K562 (cell line): Measurements from ENCODE around the gene KRT76. TPM values are rescaled to one million over a fixed set of nuclear protein-coding genes. Genes with fewer than 3 reads are reported as not detected.

Source experiments
- ATAC-seq: fragments of 200-7000 bp; cut with Tn5 transposase; 3 replicates; pipeline ENCODE4 v1.9.1; 2020; ENCODE audit warnings: moderate library complexity
- BruUV-seq: library from RNA; stranded (reverse); fragments of 400-500 nt; replicated peaks from 2 replicates; lab custom pipeline; 2021; lab: Mats Ljungman, UMichigan
- CTCF ChIA-PET: fragments of 300-600 bp; formaldehyde crosslinking; extraction: SDS; loops from one replicate; lab custom pipeline; 2021; ENCODE audit warnings: low intra/inter-chr PET ratio; lab: Yijun Ruan, JAX
- POLR2A ChIA-PET: fragments of 300-600, 350-650 bp; sonication (Branson Sonifier 250); formaldehyde crosslinking; extraction: SDS; loops from one replicate; lab custom pipeline; 2021; ENCODE audit warnings: antibody characterized with exemption, inconsistent platforms; lab: Yijun Ruan, JAX
- DNase-seq, 4 experiments: peaks; one replicate each; pipeline versions ENCODE4 v3.0.0 to v3.0.0-alpha.2; 2011 to 2018; ENCODE audit warnings: low spot score in 3 of 4, mixed read lengths in 3 of 4; ENCODE audit errors: extremely low read depth in 1 of 4
- FAIRE-seq: peaks from 2 replicates; lab custom pipeline; 2011; peaks lifted over from hg19 to GRCh38; lab: Jason Lieb, UNC
- H2AFZ ChIP-seq: 2 replicates; pipeline ENCODE4 v1.6.0; 2011; ENCODE audit warnings: low read depth, low read length, control low read depth, inconsistent platforms
- H3K27ac ChIP-seq: fragments of 200-600 bp; 3 replicates; pipeline ENCODE4 v1.8.0; 2011; ENCODE audit warnings: low read depth, mild to moderate bottlenecking, control low read depth, inconsistent platforms, low read length, moderate library complexity, mixed read lengths; ENCODE audit errors: extremely low read depth
- H3K27me3 ChIP-seq, 2 experiments: fragments of 300-600 bp in 1 of 2; 2 replicates in 1 of 2; 3 replicates in 1 of 2; pipeline versions ENCODE4 v1.6.0 to v1.8.0; 2011; ENCODE audit warnings: inconsistent platforms in 2 of 2, low read length in 2 of 2, mild to moderate bottlenecking in 1 of 2, mixed read lengths in 1 of 2, moderate library complexity in 1 of 2; ENCODE audit not compliant: control insufficient read depth in 2 of 2, insufficient read depth in 2 of 2
- H3K36me3 ChIP-seq: fragments of 300-600 bp; 3 replicates; pipeline ENCODE4 v1.8.0; 2011; ENCODE audit warnings: mild to moderate bottlenecking, low read length, inconsistent platforms; ENCODE audit not compliant: control insufficient read depth, insufficient read depth
- H3K4me1 ChIP-seq, 2 experiments: fragments of 200-600 bp in 1 of 2; replicated peaks in 1 of 2; 2 replicates in 1 of 2; 3 replicates in 1 of 2; pipeline versions ENCODE4 v1.5.1 to v1.8.0; 2011; ENCODE audit warnings: inconsistent platforms in 2 of 2, low read length in 2 of 2, mild to moderate bottlenecking in 1 of 2, mixed read lengths in 1 of 2, moderate library complexity in 1 of 2; ENCODE audit not compliant: control insufficient read depth in 2 of 2, insufficient read depth in 2 of 2
- H3K4me2 ChIP-seq: 2 replicates; pipeline ENCODE4 v1.6.1; 2011; ENCODE audit warnings: low read length, control low read depth, inconsistent platforms, mixed read lengths; ENCODE audit not compliant: insufficient read depth
- H3K4me3 ChIP-seq: fragments of 200-600 bp; sonication (generic), shearing (Covaris generic); 2 replicates; pipeline ENCODE4 v1.5.1; 2016; ENCODE audit warnings: control low read depth, inconsistent platforms
- H3K79me2 ChIP-seq: fragments of 200-600 bp; 3 replicates; pipeline ENCODE4 v1.8.0; 2011; ENCODE audit warnings: low read length, inconsistent platforms; ENCODE audit not compliant: control insufficient read depth, insufficient read depth
- H3K9ac ChIP-seq, 2 experiments: 2 replicates each; pipeline versions ENCODE4 v1.6.0 to v1.6.1; 2011; ENCODE audit warnings: low read depth in 2 of 2, low read length in 2 of 2, control low read depth in 1 of 2, inconsistent platforms in 1 of 2, mild to moderate bottlenecking in 1 of 2, mixed read lengths in 1 of 2; ENCODE audit not compliant: insufficient read depth in 1 of 2
- H3K9me1 ChIP-seq: one replicate; pipeline ENCODE4 v1.6.0; 2011; ENCODE audit warnings: inconsistent platforms, mild to moderate bottlenecking, low read length, moderate library complexity; ENCODE audit not compliant: control insufficient read depth, insufficient read depth
- H3K9me3 ChIP-seq: replicated peaks from 2 replicates; pipeline ENCODE4 v1.5.1; 2011; ENCODE audit warnings: low read depth, low read length, inconsistent platforms; ENCODE audit not compliant: control insufficient read depth, insufficient read depth
- H4K20me1 ChIP-seq: replicated peaks from 2 replicates; pipeline ENCODE4 v1.6.1; 2011; ENCODE audit warnings: low read length, inconsistent platforms, mixed read lengths; ENCODE audit not compliant: control insufficient read depth, insufficient read depth
- BDP1 ChIP-seq: IDR thresholded peaks from 3 replicates; pipeline ENCODE4 v1.6.1; 2011; ENCODE audit not compliant: insufficient read length, insufficient read depth
- DPF2 ChIP-seq: fragments of 450-650 bp; IDR thresholded peaks from 2 replicates; pipeline ENCODE4 v1.6.1; 2016
- NEUROD1 ChIP-seq: fragments of 150-350 bp; IDR thresholded peaks from 2 replicates; pipeline ENCODE4 v1.6.1; 2014; ENCODE audit warnings: borderline replicate concordance, low read length, low read depth; ENCODE audit not compliant: partially characterized antibody
- NFE2L1 ChIP-seq: fragments of 450-650 bp; IDR thresholded peaks from 2 replicates; pipeline ENCODE4 v1.6.1; 2016; ENCODE audit warnings: missing genetic modification characterization, low read depth, mild to moderate bottlenecking, missing compliant biosample characterization, moderate library complexity, borderline replicate concordance
- NR4A1 ChIP-seq, 2 experiments: fragments of 250-450 bp in 1 of 2; fragments of 450-650 bp in 1 of 2; sonication (Bioruptor Pico) in 1 of 2; IDR thresholded peaks; 2 replicates each; pipeline versions ENCODE4 v1.4.0 to v1.6.1; 2016 to 2020; ENCODE audit warnings: mild to moderate bottlenecking in 2 of 2, missing compliant biosample characterization in 1 of 2, missing genetic modification characterization in 1 of 2, moderate library complexity in 1 of 2
- SAFB2 ChIP-seq: fragments of 200-400 bp; formaldehyde crosslinking; IDR thresholded peaks from 2 replicates; pipeline ENCODE4 v1.6.1; 2018; ENCODE audit warnings: borderline replicate concordance, low read length, low read depth, moderate library complexity; ENCODE audit not compliant: severe bottlenecking
- SUPT5H ChIP-seq: fragments of 450-650 bp; IDR thresholded peaks from 2 replicates; pipeline ENCODE4 v1.6.1; 2016
- ZNF764 ChIP-seq: fragments of 250-450 bp; sonication (Bioruptor Pico); IDR thresholded peaks from 2 replicates; pipeline ENCODE4 v1.4.0; 2020; ENCODE audit warnings: low read depth, mild to moderate bottlenecking, moderate library complexity
- ZNF780A ChIP-seq: fragments of 250-450 bp; sonication (Bioruptor Pico); IDR thresholded peaks from 2 replicates; pipeline ENCODE4 v1.5.0; 2021; ENCODE audit warnings: mild to moderate bottlenecking
- WGBS: fragments of 100-300 bp; shearing (Covaris generic); methylation state at CpG from one replicate; pipeline ENCODE4 v1.1.6; 2016; ENCODE audit warnings: low coverage, mixed read lengths; ENCODE audit not compliant: insufficient coverage; ENCODE audit errors: missing lambda C conversion rate; 5-methylcytosine and 5-hydroxymethylcytosine counted together
- in situ Hi-C: fragments of 300-500 bp; cut with MboI; formaldehyde crosslinking; loops from 4 replicates; pipeline ENCODE4 v1.15.0; 2018; ENCODE audit warnings: inconsistent platforms, mixed read lengths
- intact Hi-C: fragments of 100-400 bp; cut with micrococcal nuclease; formaldehyde crosslinking; loops from 2 replicates; pipeline ENCODE4 v1.14.2; 2022
- polyA plus RNA-seq, 8 experiments: library from polyadenylated mRNA; depleted of rRNA in 4 of 8; stranded (reverse) in 5 of 8; unstranded in 3 of 8; fragments of >200 nt; fragmentation: Nextera tagmentation in 2 of 8; fragmentation: Illumina TruSeq in 1 of 8; extraction: Ambion mirVana in 2 of 8; extraction: Trizol in 1 of 8; gene quantifications; 2 replicates each; pipeline versions ENCODE4 v1.2.1 to v1.2.3, GENCODE V29; 2011 to 2014; ENCODE audit warnings: inconsistent platforms in 1 of 8, missing spikeins in 1 of 8
- total RNA-seq, 7 experiments: library from RNA; depleted of rRNA in 6 of 7; stranded (reverse); fragments of >200 nt in 6 of 7; fragmentation: Illumina TruSeq in 2 of 7; extraction: Trizol in 2 of 7; gene quantifications; 2 replicates each; pipeline versions ENCODE4 v1.2.1 to v1.2.3, GENCODE V29; 2011 to 2021; ENCODE audit warnings: low replicate concordance in 1 of 7
- TF ChIP-seq, protein P1 (sequence below): fragments of 450-650 bp; IDR thresholded peaks from 2 replicates; pipeline ENCODE4 v1.6.1; 2016; ENCODE audit warnings: missing biosample characterization, missing genetic modification characterization
- TF ChIP-seq, protein P2 (sequence below): fragments of 250-450 bp; sonication (Bioruptor Pico); IDR thresholded peaks from 2 replicates; pipeline ENCODE4 v1.8.0; 2021; ENCODE audit warnings: mild to moderate bottlenecking, moderate library complexity
- TF ChIP-seq, protein P3 (sequence below): fragments of 200-800 bp; sonication (Bioruptor generic); IDR thresholded peaks from 2 replicates; pipeline ENCODE4 v1.6.1; 2016; ENCODE audit warnings: missing genetic modification characterization, missing compliant biosample characterization

KRT76 gene
- total and polyA plus RNA-seq, 9 of the 15 experiments (the other 6 are each of a cell fraction or from before 2014, with no cell fraction given), result not detected

DNA sequence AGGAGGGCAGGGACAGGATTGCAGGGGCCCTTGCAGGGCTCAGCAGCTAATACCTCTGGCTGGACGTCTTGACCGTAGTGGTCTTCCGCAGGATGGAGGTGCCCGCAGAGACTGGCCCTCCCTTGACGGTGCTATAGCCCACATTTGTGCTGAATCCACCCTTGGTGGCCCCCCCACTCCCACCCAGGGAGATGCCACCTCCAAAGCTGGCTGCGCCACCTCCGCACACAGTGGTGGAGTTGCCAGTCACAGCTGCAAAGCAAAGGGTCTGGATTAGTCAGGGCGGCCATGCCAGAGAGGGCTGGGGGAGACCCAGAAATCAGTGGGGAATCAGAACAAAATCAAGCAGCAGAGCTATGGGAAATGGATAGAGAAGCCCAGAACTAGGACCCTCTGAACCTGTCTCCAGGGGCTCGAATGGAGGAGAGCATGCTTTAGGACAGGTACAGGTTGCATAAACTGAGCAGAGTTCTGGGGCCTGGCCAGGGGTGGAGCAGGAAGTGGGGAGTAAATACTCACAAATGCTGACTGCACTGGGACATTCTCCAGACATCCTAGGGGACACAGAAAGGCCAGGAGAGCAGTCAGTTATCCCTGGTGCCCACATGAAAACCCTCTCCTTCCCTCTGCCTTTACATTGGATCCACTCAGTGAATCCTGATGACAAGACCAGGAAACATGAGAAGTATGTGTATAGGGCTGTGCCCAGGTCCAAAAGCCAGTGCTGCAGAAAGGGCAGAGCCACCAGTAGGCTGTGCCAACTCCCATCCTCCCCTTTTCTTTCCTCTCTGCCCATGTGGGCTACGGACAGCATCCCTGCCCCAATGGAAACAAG, 44.9 kb upstream of the KRT76 start:
- intact Hi-C loops (no loop called here), in situ Hi-C loops (no loop called here)
- FAIRE-seq, result no peak
- Histone ChIP-seq H3K4me2 (no peak overlapping the region), H3K36me3 (no peaks in the 10 kb centered on the region), H3K9ac (no peak overlapping the region), H3K9me1 (no peaks in the 10 kb centered on the region), H4K20me1 (no peaks in the 10 kb centered on the region), H3K9me3 (no peaks in the 10 kb centered on the region), H3K4me3 (no peak overlapping the region), H3K79me2 (no peaks in the 10 kb centered on the region), H2AFZ (no peak overlapping the region), H3K4me1 (no peaks in the 10 kb centered on the region; a peak in 2 of 5 replicates), H3K27me3 (peaks cover 31 to 86% of the 10 kb centered on the region in 2 experiments; a peak in 4 of 5 replicates), H3K27ac (no peak overlapping the region)
- no peak for DNase-seq
- WGBS, result 7% methylated on average over 10 of the region's 10 CpGs
- TF ChIP-seq ZNF780A (CRISPR knock-in tag) (no peak), BDP1 (no peak), DPF2 (no peak), NEUROD1 (no peak), SAFB2 (no peak), NFE2L1 (tag) (no peak), NR4A1 (CRISPR knock-in tag; IDR thresholded peaks at IDR 0.05) (no peak), NR4A1 (tag; IDR thresholded peaks at IDR 0.05) (no peak), ZNF764 (CRISPR knock-in tag) (no peak), SUPT5H (no peak)
- TF ChIP-seq, protein P1, sequence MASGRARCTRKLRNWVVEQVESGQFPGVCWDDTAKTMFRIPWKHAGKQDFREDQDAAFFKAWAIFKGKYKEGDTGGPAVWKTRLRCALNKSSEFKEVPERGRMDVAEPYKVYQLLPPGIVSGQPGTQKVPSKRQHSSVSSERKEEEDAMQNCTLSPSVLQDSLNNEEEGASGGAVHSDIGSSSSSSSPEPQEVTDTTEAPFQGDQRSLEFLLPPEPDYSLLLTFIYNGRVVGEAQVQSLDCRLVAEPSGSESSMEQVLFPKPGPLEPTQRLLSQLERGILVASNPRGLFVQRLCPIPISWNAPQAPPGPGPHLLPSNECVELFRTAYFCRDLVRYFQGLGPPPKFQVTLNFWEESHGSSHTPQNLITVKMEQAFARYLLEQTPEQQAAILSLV (tag), result no peak
- TF ChIP-seq, protein P2, sequence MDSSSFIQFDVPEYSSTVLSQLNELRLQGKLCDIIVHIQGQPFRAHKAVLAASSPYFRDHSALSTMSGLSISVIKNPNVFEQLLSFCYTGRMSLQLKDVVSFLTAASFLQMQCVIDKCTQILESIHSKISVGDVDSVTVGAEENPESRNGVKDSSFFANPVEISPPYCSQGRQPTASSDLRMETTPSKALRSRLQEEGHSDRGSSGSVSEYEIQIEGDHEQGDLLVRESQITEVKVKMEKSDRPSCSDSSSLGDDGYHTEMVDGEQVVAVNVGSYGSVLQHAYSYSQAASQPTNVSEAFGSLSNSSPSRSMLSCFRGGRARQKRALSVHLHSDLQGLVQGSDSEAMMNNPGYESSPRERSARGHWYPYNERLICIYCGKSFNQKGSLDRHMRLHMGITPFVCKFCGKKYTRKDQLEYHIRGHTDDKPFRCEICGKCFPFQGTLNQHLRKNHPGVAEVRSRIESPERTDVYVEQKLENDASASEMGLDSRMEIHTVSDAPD (CRISPR knock-in tag), result no peak
- TF ChIP-seq, protein P3, sequence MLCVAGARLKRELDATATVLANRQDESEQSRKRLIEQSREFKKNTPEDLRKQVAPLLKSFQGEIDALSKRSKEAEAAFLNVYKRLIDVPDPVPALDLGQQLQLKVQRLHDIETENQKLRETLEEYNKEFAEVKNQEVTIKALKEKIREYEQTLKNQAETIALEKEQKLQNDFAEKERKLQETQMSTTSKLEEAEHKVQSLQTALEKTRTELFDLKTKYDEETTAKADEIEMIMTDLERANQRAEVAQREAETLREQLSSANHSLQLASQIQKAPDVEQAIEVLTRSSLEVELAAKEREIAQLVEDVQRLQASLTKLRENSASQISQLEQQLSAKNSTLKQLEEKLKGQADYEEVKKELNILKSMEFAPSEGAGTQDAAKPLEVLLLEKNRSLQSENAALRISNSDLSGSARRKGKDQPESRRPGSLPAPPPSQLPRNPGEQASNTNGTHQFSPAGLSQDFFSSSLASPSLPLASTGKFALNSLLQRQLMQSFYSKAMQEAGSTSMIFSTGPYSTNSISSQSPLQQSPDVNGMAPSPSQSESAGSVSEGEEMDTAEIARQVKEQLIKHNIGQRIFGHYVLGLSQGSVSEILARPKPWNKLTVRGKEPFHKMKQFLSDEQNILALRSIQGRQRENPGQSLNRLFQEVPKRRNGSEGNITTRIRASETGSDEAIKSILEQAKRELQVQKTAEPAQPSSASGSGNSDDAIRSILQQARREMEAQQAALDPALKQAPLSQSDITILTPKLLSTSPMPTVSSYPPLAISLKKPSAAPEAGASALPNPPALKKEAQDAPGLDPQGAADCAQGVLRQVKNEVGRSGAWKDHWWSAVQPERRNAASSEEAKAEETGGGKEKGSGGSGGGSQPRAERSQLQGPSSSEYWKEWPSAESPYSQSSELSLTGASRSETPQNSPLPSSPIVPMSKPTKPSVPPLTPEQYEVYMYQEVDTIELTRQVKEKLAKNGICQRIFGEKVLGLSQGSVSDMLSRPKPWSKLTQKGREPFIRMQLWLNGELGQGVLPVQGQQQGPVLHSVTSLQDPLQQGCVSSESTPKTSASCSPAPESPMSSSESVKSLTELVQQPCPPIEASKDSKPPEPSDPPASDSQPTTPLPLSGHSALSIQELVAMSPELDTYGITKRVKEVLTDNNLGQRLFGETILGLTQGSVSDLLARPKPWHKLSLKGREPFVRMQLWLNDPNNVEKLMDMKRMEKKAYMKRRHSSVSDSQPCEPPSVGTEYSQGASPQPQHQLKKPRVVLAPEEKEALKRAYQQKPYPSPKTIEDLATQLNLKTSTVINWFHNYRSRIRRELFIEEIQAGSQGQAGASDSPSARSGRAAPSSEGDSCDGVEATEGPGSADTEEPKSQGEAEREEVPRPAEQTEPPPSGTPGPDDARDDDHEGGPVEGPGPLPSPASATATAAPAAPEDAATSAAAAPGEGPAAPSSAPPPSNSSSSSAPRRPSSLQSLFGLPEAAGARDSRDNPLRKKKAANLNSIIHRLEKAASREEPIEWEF (CRISPR knock-in tag), result no peak
- ATAC-seq, result no peak
- ChIA-PET POLR2A (no interaction called here), CTCF (no interaction called here)
- no TSS peak for BruUV-seq
